SU-DHL-6 (cell line): ENCODE measurements around the gene CDK5RAP2.

Experiments used
- EZH2phosphoT487 ChIP-seq: fragments of 200-600 bp; sonication (generic), shearing (Covaris generic); conservative IDR thresholded peaks from 2 replicates; pipeline ENCODE4 v1.6.1; 2018; ENCODE audit warnings: mild to moderate bottlenecking, antibody characterized with exemption, low read length, moderate library complexity, mixed read lengths
- TF ChIP-seq, protein P1 (sequence below): fragments of 200-600 bp; sonication (generic); IDR thresholded peaks from one replicate; pipeline ENCODE4 v1.5.1; 2017; ENCODE audit warnings: antibody characterized with exemption, mild to moderate bottlenecking, low read length, moderate library complexity; ENCODE audit not compliant: insufficient read depth, poor library complexity, severe bottlenecking

DNA sequence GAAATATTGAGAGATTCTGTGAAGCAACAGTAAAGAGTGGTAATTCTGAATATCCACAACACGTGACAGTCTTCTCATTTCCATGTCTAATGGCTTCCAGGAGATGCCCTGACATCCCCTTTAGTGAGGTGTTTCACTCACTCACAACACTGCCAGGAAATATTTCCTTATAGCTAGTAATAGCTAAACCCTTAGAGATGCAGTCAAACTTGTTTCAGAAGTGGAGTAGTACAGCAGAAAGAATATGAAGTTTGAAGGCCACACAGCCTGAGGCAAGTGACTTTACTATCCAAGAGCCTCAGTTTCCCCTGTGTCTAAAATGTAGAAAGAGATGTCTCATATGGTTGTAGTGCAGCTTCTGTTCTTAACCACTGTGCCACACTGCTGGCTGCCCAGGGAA, 139.2 kb downstream of the CDK5RAP2 start:
- TF ChIP-seq, protein P1, sequence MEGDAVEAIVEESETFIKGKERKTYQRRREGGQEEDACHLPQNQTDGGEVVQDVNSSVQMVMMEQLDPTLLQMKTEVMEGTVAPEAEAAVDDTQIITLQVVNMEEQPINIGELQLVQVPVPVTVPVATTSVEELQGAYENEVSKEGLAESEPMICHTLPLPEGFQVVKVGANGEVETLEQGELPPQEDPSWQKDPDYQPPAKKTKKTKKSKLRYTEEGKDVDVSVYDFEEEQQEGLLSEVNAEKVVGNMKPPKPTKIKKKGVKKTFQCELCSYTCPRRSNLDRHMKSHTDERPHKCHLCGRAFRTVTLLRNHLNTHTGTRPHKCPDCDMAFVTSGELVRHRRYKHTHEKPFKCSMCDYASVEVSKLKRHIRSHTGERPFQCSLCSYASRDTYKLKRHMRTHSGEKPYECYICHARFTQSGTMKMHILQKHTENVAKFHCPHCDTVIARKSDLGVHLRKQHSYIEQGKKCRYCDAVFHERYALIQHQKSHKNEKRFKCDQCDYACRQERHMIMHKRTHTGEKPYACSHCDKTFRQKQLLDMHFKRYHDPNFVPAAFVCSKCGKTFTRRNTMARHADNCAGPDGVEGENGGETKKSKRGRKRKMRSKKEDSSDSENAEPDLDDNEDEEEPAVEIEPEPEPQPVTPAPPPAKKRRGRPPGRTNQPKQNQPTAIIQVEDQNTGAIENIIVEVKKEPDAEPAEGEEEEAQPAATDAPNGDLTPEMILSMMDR: no peak
- TF ChIP-seq EZH2phosphoT487: no peak
